ENCODE data around the gene HAND2.

Gene HAND2

DNA sequence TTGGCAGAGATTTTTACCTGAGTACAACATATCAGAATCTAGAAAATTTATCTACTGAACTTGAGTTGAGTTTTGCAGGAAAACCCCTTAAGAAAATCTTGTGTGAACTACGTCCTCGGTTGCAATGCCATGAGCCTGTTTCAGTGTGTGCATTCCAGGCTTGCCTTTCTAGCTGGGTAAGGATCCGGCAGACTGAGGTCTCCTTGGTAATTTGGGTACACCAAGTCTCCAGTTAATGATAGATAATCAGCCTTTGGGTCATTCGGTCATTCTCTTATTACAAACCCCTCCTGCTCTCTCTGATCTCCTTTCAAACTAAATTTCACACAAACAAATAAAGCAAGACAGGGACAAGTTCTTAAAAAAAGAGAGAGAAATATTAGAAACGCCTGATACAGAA is 5.9 kb upstream of the HAND2 start:
- TF ChIP-seq, protein P1, sequence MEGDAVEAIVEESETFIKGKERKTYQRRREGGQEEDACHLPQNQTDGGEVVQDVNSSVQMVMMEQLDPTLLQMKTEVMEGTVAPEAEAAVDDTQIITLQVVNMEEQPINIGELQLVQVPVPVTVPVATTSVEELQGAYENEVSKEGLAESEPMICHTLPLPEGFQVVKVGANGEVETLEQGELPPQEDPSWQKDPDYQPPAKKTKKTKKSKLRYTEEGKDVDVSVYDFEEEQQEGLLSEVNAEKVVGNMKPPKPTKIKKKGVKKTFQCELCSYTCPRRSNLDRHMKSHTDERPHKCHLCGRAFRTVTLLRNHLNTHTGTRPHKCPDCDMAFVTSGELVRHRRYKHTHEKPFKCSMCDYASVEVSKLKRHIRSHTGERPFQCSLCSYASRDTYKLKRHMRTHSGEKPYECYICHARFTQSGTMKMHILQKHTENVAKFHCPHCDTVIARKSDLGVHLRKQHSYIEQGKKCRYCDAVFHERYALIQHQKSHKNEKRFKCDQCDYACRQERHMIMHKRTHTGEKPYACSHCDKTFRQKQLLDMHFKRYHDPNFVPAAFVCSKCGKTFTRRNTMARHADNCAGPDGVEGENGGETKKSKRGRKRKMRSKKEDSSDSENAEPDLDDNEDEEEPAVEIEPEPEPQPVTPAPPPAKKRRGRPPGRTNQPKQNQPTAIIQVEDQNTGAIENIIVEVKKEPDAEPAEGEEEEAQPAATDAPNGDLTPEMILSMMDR (IDR thresholded peaks at IDR 0.05; ENCODE audit: extremely low read depth, missing control alignments), result no peak
- DNase-seq (ENCODE audit: low spot score), result no peak

DNA sequence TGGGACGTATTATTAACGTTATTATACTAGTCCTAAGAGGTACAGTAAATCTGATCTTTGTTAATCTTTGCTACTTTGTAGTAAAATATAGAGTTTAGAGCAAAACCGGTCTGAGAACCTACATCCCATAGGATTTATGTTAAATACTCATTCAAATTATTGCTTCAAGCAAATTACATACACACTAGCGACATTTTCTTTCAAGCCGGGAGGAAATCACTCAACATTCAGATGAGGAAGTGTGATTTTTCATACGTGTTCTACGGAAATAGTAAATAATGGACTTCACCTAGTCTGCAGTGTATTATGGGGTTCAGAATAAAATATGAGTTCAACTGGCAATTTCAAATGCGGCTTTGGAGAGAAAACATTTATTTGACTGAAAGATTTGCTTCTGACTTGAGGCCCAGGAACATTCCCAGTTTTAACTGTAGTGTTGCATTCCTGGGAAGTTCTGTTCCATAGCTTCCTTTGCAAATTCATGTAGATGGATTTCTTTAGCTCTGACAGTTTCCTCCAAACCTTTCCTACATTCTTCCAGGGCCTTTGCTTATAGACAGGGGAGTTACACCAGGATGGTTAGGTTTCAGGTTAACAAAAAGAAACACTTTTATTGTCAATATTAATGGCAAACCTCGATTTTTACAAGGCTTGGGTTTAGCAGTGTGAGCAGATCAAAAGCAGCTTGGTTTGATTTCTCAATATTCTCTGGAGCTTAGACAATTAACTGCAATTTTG is 5.3 kb upstream of the HAND2 start:
- TF ChIP-seq, protein P1 (IDR thresholded peaks at IDR 0.05; ENCODE audit: extremely low read depth, missing control alignments), result no peak
- DNase-seq (ENCODE audit: low spot score), result no peak

DNA sequence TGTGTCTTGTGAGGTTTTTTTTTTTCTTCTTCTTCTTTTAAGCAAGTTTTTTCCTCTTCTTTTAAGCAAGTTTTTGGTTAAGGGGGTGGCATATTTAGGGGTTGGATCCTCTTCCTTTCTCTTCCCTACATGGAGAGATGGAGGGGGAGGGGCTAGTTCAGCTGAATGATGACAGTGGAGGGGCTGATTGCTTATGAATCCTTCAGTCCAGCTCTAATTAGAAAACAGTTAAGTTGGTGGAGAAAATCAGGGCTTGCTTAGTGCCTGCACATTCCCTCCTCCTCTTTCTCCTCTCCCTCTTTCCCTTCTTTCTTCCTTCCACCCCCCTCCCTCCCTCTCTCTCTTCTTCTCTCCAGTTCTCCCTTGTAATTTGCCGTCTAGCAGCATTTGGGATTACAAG is 4.4 kb upstream of the HAND2 start:
- TF ChIP-seq, protein P1 (IDR thresholded peaks at IDR 0.05; ENCODE audit: extremely low read depth, missing control alignments), result no peak
- DNase-seq (ENCODE audit: low spot score), result no peak

DNA sequence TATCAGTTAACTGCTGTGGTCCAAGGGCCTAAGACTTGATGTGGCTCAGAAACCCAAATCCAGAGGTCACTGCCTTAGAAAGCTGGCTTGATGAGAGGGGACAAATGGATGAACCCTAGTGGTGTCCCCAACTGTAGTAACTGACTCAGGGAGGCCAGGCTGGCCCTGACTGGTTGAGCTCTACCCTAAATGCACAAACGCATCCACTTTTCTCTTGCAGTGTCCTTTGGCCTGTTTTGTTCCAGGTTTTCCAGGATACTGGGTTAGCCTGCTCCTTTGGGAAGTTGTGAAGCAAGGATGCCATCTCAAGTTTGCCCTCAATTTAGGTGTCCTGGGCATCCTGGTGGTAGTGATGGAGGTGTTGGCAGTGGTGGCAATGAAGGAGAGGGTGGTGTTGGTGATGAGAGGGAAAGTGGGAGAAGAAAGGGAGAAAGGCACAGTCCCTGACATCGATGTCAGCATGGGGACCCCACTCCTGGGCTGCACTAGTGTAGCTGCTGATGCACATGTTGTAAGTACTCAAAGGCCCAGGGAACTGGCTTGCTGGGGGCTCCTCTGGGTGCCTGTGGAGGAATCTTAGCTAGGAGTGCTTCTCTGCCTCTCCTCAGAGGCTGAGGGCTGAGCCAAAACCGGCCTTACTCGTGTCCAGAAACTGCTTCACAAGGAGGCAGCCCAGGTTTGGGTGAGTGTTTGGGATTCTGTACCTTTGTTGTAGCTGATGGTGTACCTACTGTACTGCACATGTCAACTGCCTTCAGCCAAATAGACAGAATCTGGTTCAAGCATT is 2.9 kb upstream of the HAND2 start:
- TF ChIP-seq, protein P1 (IDR thresholded peaks at IDR 0.05; ENCODE audit: extremely low read depth, missing control alignments), result no peak
- no peak for DNase-seq (ENCODE audit: low spot score)

DNA sequence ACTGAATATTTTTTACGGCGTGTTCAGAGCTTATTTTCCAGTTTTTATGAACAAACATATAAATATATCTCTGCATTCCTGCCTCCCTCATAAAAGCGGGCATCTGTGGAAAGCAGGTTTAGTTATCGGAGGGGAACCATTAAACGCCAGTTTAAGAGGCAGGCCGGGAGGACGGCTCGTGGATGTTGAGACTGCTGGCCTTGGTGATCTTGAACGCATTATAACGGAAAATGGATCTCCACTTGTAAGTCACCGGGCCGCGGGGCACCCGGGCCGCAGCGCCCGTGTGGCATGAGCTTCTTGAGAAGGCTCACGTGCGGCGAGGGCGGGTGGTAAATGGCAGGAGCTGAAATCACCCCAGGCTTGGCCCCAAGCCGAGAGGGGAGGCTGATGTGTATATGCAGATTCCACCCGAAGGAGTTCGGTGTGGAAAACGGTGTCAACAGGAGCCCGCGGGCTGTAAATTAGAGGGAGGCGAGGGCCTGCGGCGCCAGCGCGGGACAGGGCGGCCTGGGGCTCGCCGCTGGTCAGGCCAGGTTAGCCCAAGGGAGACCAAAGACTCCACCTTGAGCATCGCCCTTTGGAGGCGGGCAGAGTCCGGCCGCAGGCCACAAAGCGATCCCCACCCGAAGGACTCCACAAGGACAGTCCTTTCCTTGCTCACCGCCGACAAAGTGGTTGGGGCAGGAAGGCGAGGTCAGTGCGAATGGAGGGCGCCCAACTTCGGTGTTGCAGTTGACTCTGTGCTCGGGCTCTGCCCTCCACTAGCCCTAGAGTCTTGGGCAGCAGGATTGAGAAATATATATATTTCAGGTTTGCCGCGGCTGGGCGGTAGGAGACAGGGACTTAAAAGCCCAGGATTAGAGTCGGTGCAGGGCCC is 1.3 kb upstream of the HAND2 start:
- no peak for DNase-seq (ENCODE audit: low spot score)
- TF ChIP-seq, protein P1 (IDR thresholded peaks at IDR 0.05; ENCODE audit: extremely low read depth, missing control alignments), result no peak

DNA sequence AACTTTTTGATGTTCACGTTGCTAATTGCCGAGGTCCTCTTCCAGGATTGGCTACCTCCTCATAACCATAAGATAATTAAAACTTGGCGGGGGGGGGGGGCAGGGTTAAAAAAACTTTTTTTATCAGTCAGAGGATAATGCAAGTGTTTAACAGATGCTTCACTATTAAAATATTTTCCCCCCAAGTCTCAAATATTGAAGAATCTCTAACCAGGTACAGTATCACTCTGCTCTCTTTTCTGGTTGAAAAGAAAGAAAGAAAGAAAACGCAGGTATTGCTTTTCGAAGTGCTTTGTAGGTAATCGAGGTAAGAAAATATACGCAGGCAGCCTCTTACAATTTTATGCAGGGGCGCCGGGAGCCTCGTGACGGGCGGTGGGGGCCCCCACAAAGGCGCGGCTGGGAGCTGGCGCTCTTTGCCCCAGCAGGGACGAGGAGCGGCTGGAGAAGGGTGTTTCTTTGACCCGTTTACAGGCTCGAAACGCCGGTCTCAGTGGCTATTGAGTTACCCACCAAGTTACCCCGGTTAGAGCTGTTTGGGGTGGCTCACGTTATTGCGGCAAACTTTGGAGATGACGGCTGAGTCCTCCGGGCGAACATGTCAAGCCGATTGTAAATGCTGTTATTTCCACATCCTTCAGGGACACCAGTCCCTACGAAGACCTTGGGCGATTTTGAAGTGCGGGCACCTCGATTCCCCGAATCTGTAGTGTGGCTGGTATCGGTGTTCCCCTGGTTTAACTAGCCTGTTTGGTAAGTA is 477 bp upstream of the HAND2 start:
- DNase-seq (ENCODE audit: low spot score), result no peak
- TF ChIP-seq, protein P1 (IDR thresholded peaks at IDR 0.05; ENCODE audit: extremely low read depth, missing control alignments), result no peak
